Neural progenitor cell (in vitro differentiated cells): ENCODE results near the gene SH2D1B.

Source experiments
- CTCF ChIP-seq: fragments of 200-600 bp; sonication (generic); IDR thresholded peaks from 2 replicates; pipeline ENCODE4 v1.5.1; 2017; ENCODE audit warnings: antibody characterized with exemption, mild to moderate bottlenecking
- EZH2 ChIP-seq: fragments of 200-600 bp; sonication (generic); IDR thresholded peaks from 2 replicates; pipeline ENCODE4 v1.6.1; 2017; ENCODE audit warnings: antibody characterized with exemption, mild to moderate bottlenecking, moderate library complexity

- TF ChIP-seq EZH2: no peak
- no peak for TF ChIP-seq CTCF
These were observed 33.0 kb upstream of the SH2D1B start for GRCh38 chr1:162444903-162445302.
